GM19452 (cell line): ENCODE data around the gene APAF1.

Source experiments
- ATAC-seq: cut with Tn5 transposase; IDR thresholded peaks from one replicate; pipeline ENCODE4 v1.9.1; 2021; ENCODE audit not compliant: unreplicated experiment

APAF1 gene

DNA sequence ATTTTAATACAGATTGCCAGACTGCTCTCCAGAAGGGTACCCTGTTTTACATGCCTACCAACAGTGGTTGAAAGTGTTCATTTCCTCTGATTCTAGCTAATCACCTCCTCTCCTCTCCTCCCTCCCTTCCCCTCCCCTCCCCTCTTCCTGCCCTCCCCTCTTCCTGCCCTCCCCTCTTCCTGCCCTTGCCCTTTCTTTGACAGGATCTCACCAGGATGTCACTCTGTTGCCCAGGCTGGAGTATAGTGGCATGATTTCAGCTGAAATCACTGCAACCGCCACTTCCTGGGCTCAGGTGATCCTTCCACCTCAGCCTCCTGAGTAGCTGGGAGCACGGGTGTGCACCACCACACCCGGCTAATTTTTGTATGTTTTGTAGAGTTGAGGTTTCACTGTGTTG is 24.7 kb downstream of the APAF1 start:
- ATAC-seq: no peak

DNA sequence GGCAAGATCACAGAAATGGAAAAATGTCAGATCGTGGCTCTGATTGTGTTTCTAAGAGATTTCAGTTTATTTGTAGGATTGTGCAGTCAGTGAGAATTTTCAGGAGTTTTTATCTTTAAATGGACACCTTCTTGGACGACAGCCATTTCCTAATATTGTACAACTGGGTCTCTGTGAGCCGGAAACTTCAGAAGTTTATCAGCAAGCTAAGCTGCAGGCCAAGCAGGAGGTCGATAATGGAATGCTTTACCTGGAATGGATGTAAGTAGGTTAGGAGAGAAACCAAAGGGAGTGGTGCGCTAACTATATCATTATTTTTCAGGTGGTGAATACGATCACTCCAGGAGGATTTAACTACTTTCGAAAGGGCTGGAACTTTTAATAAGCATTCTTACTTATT is 26.4 kb downstream of the APAF1 start:
- no peak for ATAC-seq

DNA sequence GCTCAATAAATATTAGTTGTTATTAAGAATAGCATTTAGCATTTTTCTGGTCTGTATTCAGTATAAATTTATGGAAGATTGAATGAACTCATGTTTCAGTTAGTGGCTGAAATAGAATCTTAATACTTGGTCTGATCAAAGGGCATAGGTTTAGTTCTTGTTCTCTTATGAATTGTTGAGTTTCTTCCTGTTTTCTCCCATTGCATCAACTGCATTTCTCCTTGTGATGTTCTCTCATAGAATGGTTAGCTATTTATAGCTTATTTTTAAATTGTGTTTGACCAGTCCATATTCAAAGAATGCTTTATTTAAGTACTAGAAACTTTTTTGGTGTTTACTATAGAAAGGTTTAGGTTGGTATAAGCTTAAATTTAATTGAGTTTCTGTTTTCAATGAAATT is 29.8 kb downstream of the APAF1 start:
- no peak for ATAC-seq

DNA sequence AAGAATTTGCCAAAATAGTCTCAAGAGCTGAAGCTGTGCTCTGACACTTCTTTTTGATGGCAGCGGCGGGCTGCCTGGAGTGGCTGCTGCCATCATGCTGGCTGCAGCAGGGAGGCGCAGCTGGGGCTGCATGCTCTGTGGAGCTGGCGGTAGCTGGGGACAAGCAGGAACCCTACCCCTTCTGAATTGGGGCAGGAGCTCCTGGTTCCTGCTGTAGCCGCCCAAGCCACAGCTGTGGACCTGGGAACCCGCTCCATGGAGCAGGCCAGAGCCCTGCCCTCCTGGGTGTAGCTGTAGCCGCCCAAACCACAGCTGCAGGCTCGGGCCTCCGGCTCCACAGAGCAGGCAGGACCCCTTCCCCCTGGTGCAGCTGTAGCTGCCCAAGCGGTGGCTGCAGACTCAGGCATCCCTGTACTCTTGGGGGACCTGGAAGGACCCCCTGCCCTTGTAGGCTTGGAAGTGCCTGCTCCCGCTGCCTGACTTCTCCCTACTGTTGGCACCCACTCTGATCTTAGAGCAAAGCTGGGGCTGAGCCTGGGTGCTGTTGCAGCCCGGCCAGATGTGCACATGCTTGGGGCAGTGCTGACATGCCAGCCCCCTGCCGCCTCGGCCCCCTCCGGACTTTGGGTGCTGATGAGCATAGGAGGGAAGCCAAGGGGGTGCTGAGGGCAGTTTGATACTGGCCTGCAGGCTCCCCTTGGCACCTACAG is 33.3 kb downstream of the APAF1 start:
- ATAC-seq: no peak

DNA sequence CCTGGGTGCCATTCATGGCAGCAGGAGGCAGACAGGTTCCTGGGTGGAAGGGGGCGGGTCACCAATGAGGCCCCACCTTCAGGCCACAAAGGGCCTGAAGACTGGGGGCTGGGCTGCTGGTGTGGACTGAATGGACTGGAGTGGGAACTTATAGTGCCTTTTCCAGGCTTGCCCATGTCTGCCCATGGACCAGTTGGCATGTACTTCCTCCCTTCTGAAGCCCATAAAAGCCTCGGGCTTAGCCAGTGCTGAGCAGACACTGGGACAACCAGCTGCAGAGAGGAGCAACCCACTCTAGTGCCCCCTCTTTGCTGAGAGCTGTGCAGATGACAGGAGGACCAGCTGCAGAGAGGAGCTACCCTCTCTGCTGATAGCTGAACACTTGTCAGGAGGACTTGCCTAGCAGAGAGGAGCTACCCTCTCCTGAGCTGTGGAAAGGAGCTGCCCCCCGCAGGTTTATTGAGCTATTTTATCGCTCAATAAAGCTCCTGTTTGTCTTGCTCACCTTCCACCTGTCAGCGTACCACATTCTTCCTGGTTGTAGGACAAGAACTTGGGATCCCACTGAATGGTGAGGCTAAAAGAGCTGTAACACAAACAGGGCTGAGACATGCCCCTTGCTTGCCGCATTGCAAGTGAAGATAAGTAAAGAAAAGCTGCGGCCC is 34.0 kb downstream of the APAF1 start:
- ATAC-seq: no peak

DNA sequence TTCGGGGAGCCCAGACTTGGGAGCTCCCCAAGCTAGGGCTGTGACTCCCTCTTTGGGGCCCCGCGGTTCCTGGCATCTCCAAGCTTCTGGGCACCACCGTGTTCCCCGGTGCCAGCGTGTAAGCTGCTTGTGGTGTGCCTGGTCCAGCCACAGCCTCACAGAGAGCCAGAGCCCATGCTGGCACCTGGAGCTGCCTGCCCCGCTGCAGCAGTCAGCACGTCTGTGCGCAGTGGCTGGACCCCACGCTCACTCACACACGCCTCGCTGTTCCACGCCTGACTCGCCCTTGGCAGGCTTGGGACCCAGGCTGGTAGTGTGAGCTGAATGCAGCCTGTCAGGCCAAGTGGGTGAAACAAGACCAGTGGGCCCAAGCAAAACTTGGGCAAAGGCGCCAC is 34.5 kb downstream of the APAF1 start:
- ATAC-seq: no peak

DNA sequence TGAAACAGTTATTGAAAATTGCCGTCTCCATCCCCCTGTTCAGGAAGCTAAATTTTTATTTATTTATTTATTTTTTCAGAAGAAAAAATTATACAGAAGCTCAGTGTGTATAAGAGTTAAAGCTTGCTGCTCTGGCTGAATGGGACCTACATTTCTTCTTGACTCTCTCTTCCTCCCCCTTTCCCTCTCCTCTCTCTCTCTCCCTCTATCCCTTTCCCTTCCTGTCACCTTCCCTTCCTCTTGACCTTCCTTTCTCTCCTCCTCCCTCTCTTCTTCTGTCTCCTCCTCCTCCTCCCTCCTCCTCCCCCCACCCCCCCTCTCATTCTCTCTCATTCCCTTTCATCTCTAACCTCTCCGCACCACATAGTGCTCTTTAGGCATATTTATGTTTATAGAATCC is 39.1 kb downstream of the APAF1 start:
- no peak for ATAC-seq

DNA sequence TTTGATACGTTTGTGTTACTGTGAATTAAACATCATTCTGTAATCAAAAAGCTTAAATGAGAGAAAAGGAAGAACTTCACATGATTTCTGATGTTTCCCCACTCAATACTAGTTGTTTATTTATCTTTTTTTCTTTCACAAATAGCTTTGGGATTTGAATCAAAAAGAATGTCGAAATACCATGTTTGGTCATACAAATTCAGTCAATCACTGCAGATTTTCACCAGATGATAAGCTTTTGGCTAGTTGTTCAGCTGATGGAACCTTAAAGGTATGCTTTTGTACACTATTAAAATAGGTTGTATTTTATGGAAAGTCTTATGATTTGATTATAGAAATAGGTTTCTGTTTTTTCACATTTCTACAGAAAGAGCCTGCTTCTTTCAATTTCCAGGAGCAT is 41.5 kb downstream of the APAF1 start:
- no peak for ATAC-seq

DNA sequence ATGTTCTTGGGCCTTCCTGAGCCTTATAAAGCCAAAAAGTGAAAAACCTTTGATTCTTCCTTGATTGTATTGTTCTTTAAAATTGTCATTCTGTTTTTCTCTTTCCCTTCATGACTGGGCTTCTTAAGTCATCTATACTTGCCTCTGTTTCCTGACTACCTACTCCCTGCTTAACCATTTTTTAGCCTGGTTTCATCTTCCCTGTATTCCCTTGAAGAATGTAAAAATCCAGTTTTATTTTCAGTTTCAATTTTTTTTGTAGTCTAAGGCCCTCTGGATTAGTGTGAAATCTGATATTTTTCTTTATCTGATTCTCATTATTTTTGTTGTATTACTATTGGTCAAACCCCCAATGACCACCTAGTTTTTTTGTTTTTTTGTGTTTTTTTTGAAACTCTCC is 46.3 kb downstream of the APAF1 start:
- ATAC-seq: no peak

DNA sequence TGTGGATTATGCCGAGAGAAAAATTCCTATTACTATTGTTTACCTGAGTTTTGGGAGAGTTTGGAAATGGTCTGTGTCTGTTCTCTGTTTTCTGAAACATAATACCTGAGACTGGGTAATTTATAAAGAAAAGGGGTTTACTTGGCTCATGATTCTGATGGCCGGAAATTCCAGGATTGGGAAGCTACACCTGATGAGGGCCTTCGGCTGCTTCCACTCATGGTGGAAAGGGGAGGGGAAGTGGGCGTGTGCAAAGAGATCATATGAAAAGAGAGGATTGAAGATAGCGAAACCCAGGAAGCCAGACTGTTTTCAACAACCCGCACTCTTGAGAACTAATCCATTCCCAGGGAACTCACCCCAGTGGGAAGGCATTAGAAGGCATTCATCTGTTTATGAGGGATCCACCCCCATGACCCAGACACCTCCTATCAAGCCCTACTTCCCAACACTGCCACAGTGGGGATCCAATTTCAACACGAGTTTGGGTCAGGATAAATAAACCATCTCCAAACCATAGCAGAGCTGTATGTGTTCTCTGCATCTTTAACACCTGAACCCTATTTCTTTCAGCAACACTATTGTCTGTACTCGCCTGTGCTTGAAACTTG is 51.1 kb downstream of the APAF1 start:
- no peak for ATAC-seq

DNA sequence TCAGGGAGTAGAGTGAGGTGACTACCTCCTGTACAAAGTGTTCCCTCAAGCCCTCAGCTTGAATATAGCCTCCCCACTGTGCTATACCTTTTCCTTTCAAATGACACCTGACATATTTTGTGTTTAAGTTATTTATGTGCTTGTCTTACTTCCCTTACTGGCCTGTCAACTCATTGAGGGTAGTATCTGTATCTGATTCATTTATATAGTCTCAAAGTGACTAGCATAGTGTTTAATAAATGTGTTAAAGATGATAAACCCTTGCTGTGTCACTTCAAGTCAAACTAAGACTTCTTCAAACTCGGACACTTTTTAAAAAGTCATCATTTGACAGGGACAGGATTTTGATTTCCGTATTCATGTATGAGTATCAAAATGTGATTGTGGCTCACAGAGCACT is 52.1 kb downstream of the APAF1 start:
- no peak for ATAC-seq

DNA sequence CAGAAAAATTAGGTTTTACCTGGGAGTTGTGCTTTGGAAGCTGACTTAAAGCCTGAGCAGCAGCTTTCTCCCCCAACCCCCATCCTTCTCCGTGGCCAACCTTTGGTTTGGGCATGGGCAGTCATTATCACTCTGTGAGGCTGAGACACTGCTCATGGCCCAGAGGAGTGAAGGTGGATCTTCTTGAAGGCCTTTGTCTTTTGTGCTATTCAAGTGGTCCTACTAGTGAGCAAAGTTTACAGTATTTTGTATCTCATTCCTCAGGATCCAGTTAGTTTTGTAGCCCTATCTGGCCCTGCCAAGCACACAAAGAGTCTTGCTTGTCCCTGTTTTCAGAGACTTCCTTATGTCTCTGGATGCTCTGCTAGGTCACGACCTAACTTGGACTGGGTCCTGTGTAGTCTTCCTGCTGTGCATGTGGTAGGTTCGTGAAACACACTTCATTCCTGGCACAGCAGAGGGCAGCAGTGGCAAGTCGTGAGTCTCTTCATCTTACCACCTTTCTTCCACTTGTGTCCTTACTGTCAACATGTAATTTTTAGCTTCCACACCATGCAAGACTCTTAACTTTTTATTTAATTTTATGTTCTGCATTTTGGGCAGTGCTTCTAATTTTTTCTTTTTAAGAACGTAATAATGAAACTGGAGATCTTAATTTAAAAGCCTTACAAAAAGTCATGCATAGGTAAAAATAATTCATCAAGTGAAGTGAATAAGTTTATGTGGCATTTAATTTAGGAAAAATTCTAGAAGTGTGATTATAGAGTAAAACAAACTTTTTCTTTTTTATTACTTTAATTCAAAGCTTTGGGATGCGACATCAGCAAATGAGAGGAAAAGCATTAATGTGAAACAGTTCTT is 53.7 kb downstream of the APAF1 start:
- peak; percentile 83 for ATAC-seq

DNA sequence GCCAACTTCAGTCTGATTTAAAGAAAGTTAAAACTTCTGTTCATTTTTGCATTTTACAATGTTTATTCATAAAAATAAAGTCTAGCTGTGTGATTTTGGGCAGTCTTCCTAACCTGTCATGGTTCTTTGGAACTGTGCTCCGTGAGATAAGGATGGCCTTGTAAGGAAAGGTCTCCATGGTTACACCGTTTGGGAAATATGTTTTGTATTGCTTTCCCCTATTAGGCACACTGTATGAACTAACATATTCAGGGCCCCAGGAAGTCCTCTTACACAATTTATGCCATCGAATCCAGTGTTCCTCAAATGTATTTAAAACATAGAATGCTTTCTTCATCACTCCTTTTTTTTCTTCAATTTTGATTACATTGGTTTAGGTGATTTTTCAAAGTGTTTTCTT is 54.5 kb downstream of the APAF1 start:
- ATAC-seq: no peak

DNA sequence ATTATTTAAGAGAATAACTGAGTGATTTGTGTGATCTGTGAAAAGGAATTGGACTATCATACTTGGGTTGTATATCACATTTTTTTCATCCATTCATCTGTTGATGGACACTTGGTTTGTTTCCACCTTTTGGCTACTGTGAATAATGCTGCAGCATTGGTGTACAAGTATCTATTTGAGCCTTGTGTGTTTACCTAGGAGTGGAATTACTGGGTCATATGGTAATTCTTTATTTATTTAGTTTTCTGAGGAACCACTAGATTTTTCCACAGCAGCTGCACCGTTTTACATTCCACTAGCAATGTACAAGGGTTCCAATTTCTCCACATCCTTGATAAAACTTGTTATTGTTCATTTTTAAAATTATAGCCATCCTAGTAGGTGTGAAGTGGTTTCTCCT is 56.1 kb downstream of the APAF1 start:
- ATAC-seq: no peak

DNA sequence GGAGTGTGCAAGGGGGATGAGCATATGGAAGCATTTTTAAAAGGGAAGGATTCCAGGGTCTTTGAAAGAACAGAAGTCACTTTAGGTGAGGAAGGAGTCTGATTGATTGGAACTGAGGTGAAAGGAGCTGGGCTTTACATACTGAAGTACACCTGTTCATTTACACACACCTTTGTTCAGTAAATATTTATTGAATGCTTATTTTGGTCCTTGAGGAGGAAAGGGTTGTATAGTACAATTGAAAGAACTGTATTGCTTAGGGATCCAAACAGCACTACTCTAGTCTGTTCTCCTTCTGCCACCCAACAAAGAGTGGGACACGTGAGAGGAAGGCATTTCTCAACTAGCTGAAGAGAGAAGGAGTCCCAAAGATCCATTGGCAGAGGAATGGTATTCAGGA is 63.9 kb downstream of the APAF1 start:
- ATAC-seq: no peak

DNA sequence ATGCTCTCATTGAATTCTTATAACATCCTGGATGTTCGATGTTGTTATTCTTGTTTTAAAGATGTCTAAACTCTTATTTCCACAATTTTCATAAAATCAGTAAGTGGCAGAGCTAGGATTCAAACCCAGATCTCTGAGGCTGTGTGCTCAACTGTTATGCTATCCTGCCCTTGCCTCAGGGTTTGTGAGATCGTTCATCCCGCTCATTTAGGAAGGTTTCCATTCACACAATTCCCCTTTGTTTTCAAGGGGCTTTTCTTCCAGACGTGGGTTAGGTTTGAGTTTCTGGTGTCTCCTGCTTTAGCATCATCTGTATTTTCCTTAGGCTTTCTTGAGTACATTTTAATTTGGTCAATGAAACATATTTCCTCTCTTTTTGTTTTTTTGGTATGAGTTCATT is 69.3 kb downstream of the APAF1 start:
- no peak for ATAC-seq

DNA sequence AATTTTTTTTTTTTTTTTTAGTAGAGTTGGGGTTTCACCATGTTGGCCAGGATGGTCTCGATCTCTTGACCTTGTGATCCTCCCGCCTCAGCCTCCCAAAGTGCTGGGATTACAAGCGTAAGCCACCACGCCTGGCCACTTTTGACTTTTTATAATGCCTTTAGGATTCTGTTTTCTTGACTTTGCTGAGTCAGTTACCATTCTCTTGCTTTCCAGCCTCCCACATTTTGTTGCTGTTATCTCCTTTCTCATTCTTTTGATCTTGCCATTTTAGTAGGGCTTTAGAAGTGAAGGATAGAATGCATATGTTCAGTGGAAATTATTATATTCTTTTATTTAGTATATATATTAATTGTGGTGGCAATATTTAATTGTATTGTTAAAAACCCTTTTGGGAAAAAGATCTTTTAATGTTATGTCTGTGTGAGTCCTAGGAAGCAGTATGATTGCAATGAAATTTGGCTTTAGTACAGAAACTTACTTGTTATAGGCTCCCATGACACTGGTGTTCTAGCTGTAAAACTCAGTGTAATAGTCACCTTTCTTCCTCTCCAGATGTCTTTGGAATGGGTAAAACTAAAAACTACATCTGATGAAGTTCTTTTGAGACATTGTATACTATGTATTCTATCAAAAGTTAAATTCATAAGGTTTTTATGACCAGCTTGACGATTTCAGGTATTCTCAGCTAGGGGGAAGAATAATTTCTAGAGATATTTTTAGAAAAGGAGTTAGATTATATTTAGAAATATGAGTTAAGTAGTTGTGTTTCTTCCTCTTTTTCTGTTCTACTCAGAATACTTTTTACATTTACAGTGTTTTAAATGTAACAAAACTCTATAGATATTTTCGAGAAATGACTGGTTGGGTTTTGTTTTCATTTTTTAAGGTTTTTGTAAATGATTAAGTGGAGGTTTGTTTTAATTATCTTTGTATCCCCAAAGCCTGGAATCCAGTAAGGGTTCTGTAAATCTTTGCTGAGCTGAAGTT is 74.7 kb downstream of the APAF1 start:
- ATAC-seq: no peak

DNA sequence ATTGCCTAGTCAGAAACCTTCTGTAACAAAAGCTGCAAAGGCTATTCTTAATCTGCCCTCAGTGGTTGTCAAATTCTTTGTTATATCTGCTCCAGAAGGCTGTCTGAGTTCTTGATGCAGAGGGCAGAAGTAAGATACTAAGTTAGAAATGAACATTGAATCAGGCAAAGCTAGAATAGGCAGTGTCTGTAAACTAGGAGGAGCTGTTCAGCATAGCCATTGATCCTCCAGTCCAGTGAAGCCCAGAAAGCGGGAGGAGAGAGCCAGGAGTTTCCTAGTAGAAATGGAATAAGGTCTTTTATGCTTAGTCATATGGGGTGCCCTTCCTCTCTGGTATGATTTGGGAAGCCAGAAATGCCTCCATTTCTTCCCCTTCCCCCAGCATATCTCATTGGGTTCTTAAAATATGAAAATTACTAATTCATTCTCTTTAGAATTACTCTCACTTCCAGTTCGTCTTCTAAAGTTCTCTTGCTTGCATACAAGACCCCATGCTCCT is 76.2 kb downstream of the APAF1 start:
- no peak for ATAC-seq

DNA sequence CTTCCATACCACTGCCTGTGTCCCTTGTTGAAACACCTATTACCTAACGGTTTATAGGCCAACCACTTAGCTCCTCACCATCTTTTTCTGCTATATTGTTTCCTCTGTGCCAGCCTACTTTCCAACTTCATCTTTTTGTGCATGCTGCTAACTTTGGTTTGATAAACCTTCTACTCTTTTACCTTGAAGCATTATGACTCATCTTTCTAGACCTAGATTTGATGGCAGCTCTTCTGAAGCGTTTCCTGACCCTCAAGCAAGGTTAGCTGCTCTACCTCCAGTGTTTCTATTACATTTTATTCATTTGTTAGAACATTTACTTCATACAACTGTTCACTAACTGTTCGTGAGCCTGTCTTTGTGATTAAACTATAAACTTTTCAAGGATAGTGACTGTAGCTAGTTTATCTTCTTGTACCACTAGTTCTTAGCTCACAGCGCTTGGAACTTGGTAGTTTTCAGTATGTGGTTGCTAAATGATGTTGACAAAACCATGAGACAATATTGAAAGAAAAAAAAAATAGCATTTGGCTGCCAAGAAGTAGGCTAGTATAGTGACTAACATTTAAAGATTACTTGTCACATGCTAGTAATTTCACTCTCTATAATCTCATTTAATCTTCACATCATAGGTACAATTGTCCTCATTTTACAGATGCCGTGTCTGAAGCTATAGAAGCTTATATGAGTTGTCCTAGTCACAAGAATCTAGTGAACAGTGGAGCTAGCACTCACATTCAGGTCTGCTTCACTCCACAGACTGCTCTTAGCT is 79.5 kb downstream of the APAF1 start:
- no peak for ATAC-seq
